HepG2 (cell line): ENCODE measurements around the gene SLC23A2. TPM values are rescaled to one million over a fixed set of nuclear protein-coding genes. Genes with fewer than 3 reads are reported as not detected.

Experiments
- ATAC-seq: fragments of 200-7000 bp; cut with Tn5 transposase; 3 replicates; pipeline ENCODE4 v1.9.1; 2020; ENCODE audit warnings: mild to moderate bottlenecking, moderate library complexity
- BruUV-seq: library from RNA; stranded (reverse); fragments of 400-500 nt; replicated peaks from 2 replicates; lab custom pipeline; 2021; lab: Mats Ljungman, UMichigan
- CTCF ChIA-PET: fragments of 300-600 bp; formaldehyde crosslinking; extraction: SDS; loops from one replicate; lab custom pipeline; 2021; ENCODE audit warnings: low total read pairs, inconsistent platforms, low intra/inter-chr PET ratio; lab: Yijun Ruan, JAX
- POLR2A ChIA-PET: fragments of 350-600 bp; sonication (Branson Sonifier 250); formaldehyde crosslinking; loops from one replicate; lab custom pipeline; 2020; ENCODE audit warnings: antibody characterized with exemption, inconsistent platforms; lab: Yijun Ruan, JAX
- DNase-seq: peaks from one replicate; pipeline ENCODE4 v3.0.0-alpha.2; 2015; ENCODE audit warnings: low spot score
- FAIRE-seq: peaks from 3 replicates; lab custom pipeline; 2011; peaks lifted over from hg19 to GRCh38; lab: Jason Lieb, UNC
- H2AFZ ChIP-seq: one replicate; pipeline ENCODE4 v1.6.1; 2011; ENCODE audit warnings: low read length, inconsistent platforms
- H3K27ac ChIP-seq: fragments of 300-600 bp; 3 replicates; pipeline ENCODE4 v1.8.0; 2011; ENCODE audit warnings: mixed run types, mild to moderate bottlenecking, mixed read lengths, low read length, inconsistent platforms; ENCODE audit not compliant: insufficient read depth; ENCODE audit errors: extremely low read length
- H3K27me3 ChIP-seq, 2 experiments: fragments of 200-600 bp in 1 of 2; 2 replicates in 1 of 2; 3 replicates in 1 of 2; pipeline versions ENCODE4 v1.6.0 to v1.8.0; 2011; ENCODE audit warnings: low read length in 2 of 2, mild to moderate bottlenecking in 2 of 2, moderate library complexity in 2 of 2, inconsistent platforms in 1 of 2; ENCODE audit not compliant: insufficient read depth in 2 of 2, control insufficient read depth in 1 of 2
- H3K36me3 ChIP-seq, 2 experiments: fragments of 200-600 bp in 1 of 2; replicated peaks in 1 of 2; 2 replicates in 1 of 2; 3 replicates in 1 of 2; pipeline versions ENCODE4 v1.5.1 to v1.8.0; 2011; ENCODE audit warnings: low read length in 2 of 2, inconsistent platforms in 1 of 2; ENCODE audit not compliant: insufficient read depth in 2 of 2, control insufficient read depth in 1 of 2
- H3K4me1 ChIP-seq: 2 replicates; pipeline ENCODE4 v1.5.1; 2012; ENCODE audit warnings: low read length, inconsistent platforms; ENCODE audit not compliant: insufficient read depth
- H3K4me2 ChIP-seq: 2 replicates; pipeline ENCODE4 v1.6.0; 2011; ENCODE audit warnings: low read depth, low read length, inconsistent platforms
- H3K4me3 ChIP-seq, 3 experiments: fragments of 200-600 bp in 1 of 3; sonication (generic), shearing (Covaris generic) in 1 of 3; replicated peaks in 1 of 3; 2 replicates each; pipeline ENCODE4 v1.5.1; 2011 to 2016; ENCODE audit warnings: low read length in 3 of 3, inconsistent platforms in 2 of 3, low read depth in 2 of 3, mild to moderate bottlenecking in 2 of 3, control low read depth in 1 of 3, mixed read lengths in 1 of 3; ENCODE audit not compliant: insufficient read depth in 1 of 3
- H3K79me2 ChIP-seq: one replicate; pipeline ENCODE4 v1.6.1; 2011; ENCODE audit warnings: low read length, inconsistent platforms; ENCODE audit not compliant: insufficient read depth
- H3K9ac ChIP-seq: 2 replicates; pipeline ENCODE4 v1.6.0; 2011; ENCODE audit warnings: mild to moderate bottlenecking, low read depth, low read length, inconsistent platforms; ENCODE audit not compliant: insufficient read depth
- H3K9me3 ChIP-seq: 2 replicates; pipeline ENCODE4 v1.5.1; 2012; ENCODE audit warnings: mild to moderate bottlenecking, low read length
- H4K20me1 ChIP-seq: 2 replicates; pipeline ENCODE4 v1.6.0; 2011; ENCODE audit warnings: inconsistent platforms, mild to moderate bottlenecking, low read length, moderate library complexity; ENCODE audit not compliant: insufficient read depth
- ADNP ChIP-seq: sonication (generic); formaldehyde crosslinking; IDR thresholded peaks from 2 replicates; pipeline ENCODE4 v1.4.0; 2020; ENCODE audit warnings: missing genetic modification reagents
- AHR ChIP-seq: IDR thresholded peaks from 2 replicates; pipeline ENCODE4 v1.6.1; 2018; ENCODE audit warnings: missing genetic modification reagents, missing compliant biosample characterization
- BRD4 ChIP-seq: sonication (generic); formaldehyde crosslinking; IDR thresholded peaks from 2 replicates; pipeline ENCODE4 v1.4.0; 2020; ENCODE audit warnings: missing genetic modification reagents
- BRF2 ChIP-seq: sonication (generic); formaldehyde crosslinking; IDR thresholded peaks from 2 replicates; pipeline ENCODE4 v1.8.1; 2022; ENCODE audit warnings: mild to moderate bottlenecking, missing genetic modification reagents
- FOSL1 ChIP-seq: sonication (generic); formaldehyde crosslinking; IDR thresholded peaks from 2 replicates; pipeline ENCODE4 v1.9.0; 2021; ENCODE audit warnings: missing genetic modification reagents, borderline replicate concordance
- MAFG ChIP-seq: sonication (generic); formaldehyde crosslinking; IDR thresholded peaks from 2 replicates; pipeline ENCODE4 v1.5.1; 2020; ENCODE audit warnings: mild to moderate bottlenecking, missing genetic modification reagents
- MLXIP ChIP-seq: sonication (generic); formaldehyde crosslinking; IDR thresholded peaks from 2 replicates; pipeline ENCODE4 v1.9.0; 2021; ENCODE audit warnings: missing genetic modification reagents, borderline replicate concordance
- PAX8 ChIP-seq: sonication (generic); formaldehyde crosslinking; IDR thresholded peaks from 2 replicates; pipeline ENCODE4 v1.8.0; 2022; ENCODE audit warnings: mild to moderate bottlenecking, missing genetic modification reagents, borderline replicate concordance
- RARG ChIP-seq: sonication (generic); formaldehyde crosslinking; IDR thresholded peaks from 2 replicates; pipeline ENCODE4 v1.4.0; 2020; ENCODE audit warnings: low read depth, mild to moderate bottlenecking, missing genetic modification reagents
- SNAPC5 ChIP-seq: sonication (generic); formaldehyde crosslinking; IDR thresholded peaks from 2 replicates; pipeline ENCODE4 v1.8.1; 2023; ENCODE audit warnings: mild to moderate bottlenecking, missing genetic modification reagents, borderline replicate concordance
- SP5 ChIP-seq: IDR thresholded peaks from 2 replicates; pipeline ENCODE4 v1.6.1; 2016; ENCODE audit warnings: low read depth, borderline replicate concordance
- STAG1 ChIP-seq: sonication (generic); formaldehyde crosslinking; IDR thresholded peaks from 2 replicates; pipeline ENCODE4 v1.4.0; 2020; ENCODE audit warnings: missing genetic modification reagents
- ZNF280B ChIP-seq: sonication (generic); formaldehyde crosslinking; IDR thresholded peaks from 2 replicates; pipeline ENCODE4 v1.5.0; 2020; ENCODE audit warnings: missing genetic modification reagents, mild to moderate bottlenecking, borderline replicate concordance
- ZNF761 ChIP-seq: sonication (generic); formaldehyde crosslinking; conservative IDR thresholded peaks from 2 replicates; pipeline ENCODE4 v1.4.0; 2020; ENCODE audit warnings: mild to moderate bottlenecking, missing genetic modification reagents
- ZNF891 ChIP-seq: sonication (generic); formaldehyde crosslinking; IDR thresholded peaks from 2 replicates; pipeline ENCODE4 v1.5.0; 2020; ENCODE audit warnings: mild to moderate bottlenecking, missing genetic modification reagents
- ZSCAN21 ChIP-seq: sonication (generic); formaldehyde crosslinking; IDR thresholded peaks from 2 replicates; pipeline ENCODE4 v1.8.0; 2022; ENCODE audit warnings: mild to moderate bottlenecking, missing genetic modification reagents, moderate library complexity, borderline replicate concordance
- WGBS: methylation state at CpG from one replicate; pipeline ENCODE4 v1.1.6; 2017; ENCODE audit warnings: low lambda C conversion rate; 5-methylcytosine and 5-hydroxymethylcytosine counted together
- in situ Hi-C: cut with HindIII; loops from 2 replicates; pipeline ENCODE4 v1.10.0; 2017; ENCODE audit warnings: low pct_unique_long_range_greater_than_20kb; ENCODE audit not compliant: extremely low pct_ligation_motif_present
- intact Hi-C: fragments of 100-400 bp; cut with micrococcal nuclease; formaldehyde crosslinking; loops from one replicate; pipeline ENCODE4 v1.10.0; 2022; ENCODE audit not compliant: unreplicated experiment
- polyA plus RNA-seq, 8 experiments: library from polyadenylated mRNA; depleted of rRNA in 3 of 8; stranded (reverse) in 7 of 8; unstranded in 1 of 8; fragments of >200 nt; fragmentation: Illumina TruSeq in 4 of 8; extraction: Trizol in 4 of 8; gene quantifications; 2 replicates each; pipeline versions ENCODE4 v1.2.1 to v1.2.3, GENCODE V29; 2011 to 2016; ENCODE audit warnings: low read depth in 4 of 8, missing spikeins in 1 of 8, mixed read lengths in 1 of 8; ENCODE audit not compliant: insufficient read depth in 1 of 8
- total RNA-seq, 5 experiments: library from RNA; depleted of rRNA; stranded (reverse); fragments of >200 nt; fragmentation: Illumina TruSeq; extraction: Trizol; gene quantifications; 2 replicates each; pipeline ENCODE4 v1.2.3, GENCODE V29; 2016; ENCODE audit warnings: low read depth in 1 of 5

The SLC23A2 gene
- total and polyA plus RNA-seq, 2 of the 13 experiments (the other 11 are each of a cell fraction or from before 2014, with no cell fraction given), result 42.2 to 51.2 TPM

- DNase-seq, result no peak
- TF ChIP-seq ZNF761 (CRISPR knock-in tag) (no peak), RARG (no peak), SNAPC5 (no peak), MAFG (CRISPR knock-in tag) (no peak), ZNF891 (CRISPR knock-in tag) (peak; percentile 21; the same call in 1 of the 2 replicates), ZSCAN21 (no peak), ZNF280B (0 out of 2 replicates have a peak, but pooled peaks have one; percentile 20), FOSL1 (CRISPR knock-in tag) (no peak), BRF2 (CRISPR knock-in tag) (no peak), AHR (CRISPR knock-in tag) (0 out of 2 replicates have a peak, but pooled peaks have one; percentile 35), MLXIP (CRISPR knock-in tag) (no peak), ADNP (CRISPR knock-in tag) (no peak), STAG1 (CRISPR knock-in tag) (no peak), SP5 (CRISPR knock-in tag) (no peak), BRD4 (CRISPR knock-in tag) (no peak), PAX8 (no peak)
Observed at GRCh38 chr20:4919047-4919704, 82.1 kb downstream of the SLC23A2 start.

More at GRCh38 chr20:4919047-4919704, 82.1 kb downstream of the SLC23A2 start:
- Histone ChIP-seq H4K20me1 (peaks cover 13% of the 10 kb centered on the region; the same call in 1 of the 2 replicates), H3K4me2 (no peak overlapping the region), H3K4me1 (peaks cover 34% of the 10 kb centered on the region), H3K79me2 (peaks cover 2% of the 10 kb centered on the region), H3K27ac (no peak overlapping the region), H3K27me3 (no peaks in the 10 kb centered on the region), H3K9me3 (no peaks in the 10 kb centered on the region), H2AFZ (no peak overlapping the region), H3K36me3 (peaks cover 19 to 38% of the 10 kb centered on the region in 2 experiments), H3K9ac (no peak overlapping the region), H3K4me3 (no peak overlapping the region)
- ChIA-PET POLR2A (no interaction called here), CTCF (no interaction called here)
- WGBS, result 91% methylated on average over 8 of the region's 9 CpGs
- in situ Hi-C loops, result no loop called here
- FAIRE-seq, result no peak
- no TSS peak for BruUV-seq
- intact Hi-C loops, result no loop called here
- peak; percentile 28 for ATAC-seq
